Thymus (tissue), 11 donors: ENCODE results near the gene FRMD4A. TPM values are rescaled to one million over a fixed set of nuclear protein-coding genes. Genes with fewer than 3 reads are reported as not detected.

Experiments
- DNase-seq, 9 donors: peaks; one replicate each; pipeline ENCODE4 v3.0.0-alpha.2; 2013; ENCODE audit warnings: low spot score in 9 of 9, low read depth in 6 of 9, missing footprints in 1 of 9
- H3K27ac ChIP-seq, 2 donors: one replicate each; pipeline ENCODE4 v1.5.1; 2013; ENCODE audit warnings: control low read depth in 1 of 2, low read depth in 1 of 2, low read length in 1 of 2, mild to moderate bottlenecking in 1 of 2, moderate library complexity in 1 of 2
- H3K27me3 ChIP-seq, 2 donors: one replicate each; pipeline ENCODE4 v1.5.1; 2013; ENCODE audit warnings: low read length in 1 of 2; ENCODE audit not compliant: control insufficient read depth in 2 of 2, insufficient read depth in 1 of 2
- H3K36me3 ChIP-seq, 2 donors: one replicate each; pipeline ENCODE4 v1.5.1; 2013; ENCODE audit warnings: low read length in 1 of 2, mild to moderate bottlenecking in 1 of 2, moderate library complexity in 1 of 2; ENCODE audit not compliant: control insufficient read depth in 2 of 2, insufficient read depth in 2 of 2
- H3K4me1 ChIP-seq, 2 donors: one replicate each; pipeline ENCODE4 v1.5.1; 2013; ENCODE audit warnings: low read length in 2 of 2; ENCODE audit not compliant: control insufficient read depth in 2 of 2, insufficient read depth in 2 of 2
- H3K4me3 ChIP-seq, 2 donors: one replicate each; pipeline ENCODE4 v1.5.1; 2013; ENCODE audit warnings: low read length in 2 of 2, control low read depth in 1 of 2, mild to moderate bottlenecking in 1 of 2
- H3K9me3 ChIP-seq, 2 donors: one replicate each; pipeline ENCODE4 v1.5.1; 2013; ENCODE audit warnings: low read length in 1 of 2, mild to moderate bottlenecking in 1 of 2; ENCODE audit not compliant: control insufficient read depth in 2 of 2, insufficient read depth in 1 of 2
- WGBS: extraction: QIAGEN DNeasy Blood & Tissue Kit; methylation state at CpG from one replicate; pipeline ENCODE4 v1.1.7; 2013; 5-methylcytosine and 5-hydroxymethylcytosine counted together
- polyA plus RNA-seq: library from polyadenylated mRNA; stranded (reverse); fragments of 200-250 nt; gene quantifications from one replicate; pipeline ENCODE4 v1.2.3, GENCODE V29; 2013
- total RNA-seq: library from RNA; stranded (reverse); fragments of 120-200 nt; gene quantifications from one replicate; pipeline ENCODE4 v1.2.4, GENCODE V29; 2013
- donor health status: healthy.

Gene FRMD4A
- total and polyA plus RNA-seq, 2 donors, result 13.3 to 16.2 TPM

- DNase-seq, result no peak
- WGBS, result 79% methylated on average over 10 of the region's 10 CpGs
- H3K27me3 ChIP-seq, result peaks cover 0 to 3% of the 10 kb centered on the region in 2 donors
- H3K4me1 ChIP-seq, result no peaks in the 10 kb centered on the region
- no peak overlapping the region for H3K27ac ChIP-seq
- H3K9me3 ChIP-seq, result no peaks in the 10 kb centered on the region
- H3K4me3 ChIP-seq, result no peak overlapping the region
- H3K36me3 ChIP-seq, result no peaks in the 10 kb centered on the region
Measured at GRCh38 chr10:13971601-13972475, 358.9 kb downstream of the FRMD4A start.

GRCh38 chr10:13970957-13971353 lies 359.8 kb downstream of the FRMD4A start:
- Histone ChIP-seq H3K27me3 (peaks cover 0 to 3% of the 10 kb centered on the region in 2 donors), H3K36me3 (no peaks in the 10 kb centered on the region), H3K9me3 (no peaks in the 10 kb centered on the region), H3K4me1 (no peaks in the 10 kb centered on the region), H3K27ac (no peak overlapping the region), H3K4me3 (no peak overlapping the region)
- WGBS, result 98% methylated on average over 12 of the region's 12 CpGs
- DNase-seq, result no peak

- peaks cover 0 to 3% of the 10 kb centered on the region in 2 donors for H3K27me3 ChIP-seq
- no peaks in the 10 kb centered on the region for H3K9me3 ChIP-seq
- 86% methylated on average over 18 of the region's 18 CpGs for WGBS
- H3K36me3 ChIP-seq, result no peaks in the 10 kb centered on the region
- no peak for DNase-seq
- H3K4me3 ChIP-seq, result no peak overlapping the region
- no peaks in the 10 kb centered on the region for H3K4me1 ChIP-seq
- H3K27ac ChIP-seq, result no peak overlapping the region
Measured at GRCh38 chr10:13970236-13970956, 360.3 kb downstream of the FRMD4A start.

- Histone ChIP-seq H3K4me3 (no peak overlapping the region), H3K4me1 (no peaks in the 10 kb centered on the region), H3K9me3 (no peaks in the 10 kb centered on the region), H3K36me3 (no peaks in the 10 kb centered on the region), H3K27ac (no peak overlapping the region), H3K27me3 (peaks cover 0 to 3% of the 10 kb centered on the region in 2 donors)
- no peak for DNase-seq
- WGBS, result 93% methylated on average over 3 of the region's 3 CpGs
Measured at GRCh38 chr10:13969792-13970140, 361.0 kb downstream of the FRMD4A start.

GRCh38 chr10:13969118-13969791 lies 361.5 kb downstream of the FRMD4A start:
- Histone ChIP-seq H3K27me3 (peaks cover 0 to 3% of the 10 kb centered on the region in 2 donors), H3K9me3 (no peaks in the 10 kb centered on the region), H3K4me3 (no peak overlapping the region), H3K27ac (no peak overlapping the region), H3K4me1 (no peaks in the 10 kb centered on the region), H3K36me3 (no peaks in the 10 kb centered on the region)
- 97% methylated on average over 12 of the region's 12 CpGs for WGBS
- no peak for DNase-seq

GRCh38 chr10:13961853-13962252 lies 368.9 kb downstream of the FRMD4A start:
- 92% methylated on average over 3 of the region's 3 CpGs for WGBS
- H3K9me3 ChIP-seq, result no peaks in the 10 kb centered on the region

GRCh38 chr10:13961097-13961496 lies 369.6 kb downstream of the FRMD4A start:
- no peak overlapping the region for H3K4me3 ChIP-seq
- no peaks in the 10 kb centered on the region for H3K9me3 ChIP-seq
- peaks cover 0 to 5% of the 10 kb centered on the region in 2 donors for H3K4me1 ChIP-seq
- peak in 1 of 9 donors; percentile 8 for DNase-seq
- peaks cover 0 to 3% of the 10 kb centered on the region in 2 donors for H3K27me3 ChIP-seq
- WGBS, result 71% methylated on average over 5 of the region's 5 CpGs
- no peak overlapping the region for H3K27ac ChIP-seq
- no peaks in the 10 kb centered on the region for H3K36me3 ChIP-seq

More at GRCh38 chr10:13961853-13962252, 368.9 kb downstream of the FRMD4A start:
- Histone ChIP-seq H3K27me3 (peaks cover 0 to 3% of the 10 kb centered on the region in 2 donors), H3K27ac (no peak overlapping the region), H3K36me3 (no peaks in the 10 kb centered on the region), H3K4me3 (no peak overlapping the region), H3K4me1 (peaks cover 0 to 5% of the 10 kb centered on the region in 2 donors)
- DNase-seq, result no peak

- DNase-seq, result no peak
- Histone ChIP-seq H3K27me3 (peaks cover 0 to 3% of the 10 kb centered on the region in 2 donors), H3K9me3 (no peaks in the 10 kb centered on the region), H3K4me3 (no peak overlapping the region), H3K27ac (no peak overlapping the region), H3K4me1 (peaks cover 0 to 5% of the 10 kb centered on the region in 2 donors), H3K36me3 (no peaks in the 10 kb centered on the region)
- WGBS, result 95% methylated on average over 3 of the region's 3 CpGs
Measured at GRCh38 chr10:13960603-13961002, 370.1 kb downstream of the FRMD4A start.
